ENCODE results near the gene CATSPER1. TPM values are rescaled to one million over a fixed set of nuclear protein-coding genes. Genes with fewer than 3 reads are reported as not detected.

CATSPER1 gene
- total RNA-seq, 1 donor from 2014 or later: 3.6 TPM

DNA sequence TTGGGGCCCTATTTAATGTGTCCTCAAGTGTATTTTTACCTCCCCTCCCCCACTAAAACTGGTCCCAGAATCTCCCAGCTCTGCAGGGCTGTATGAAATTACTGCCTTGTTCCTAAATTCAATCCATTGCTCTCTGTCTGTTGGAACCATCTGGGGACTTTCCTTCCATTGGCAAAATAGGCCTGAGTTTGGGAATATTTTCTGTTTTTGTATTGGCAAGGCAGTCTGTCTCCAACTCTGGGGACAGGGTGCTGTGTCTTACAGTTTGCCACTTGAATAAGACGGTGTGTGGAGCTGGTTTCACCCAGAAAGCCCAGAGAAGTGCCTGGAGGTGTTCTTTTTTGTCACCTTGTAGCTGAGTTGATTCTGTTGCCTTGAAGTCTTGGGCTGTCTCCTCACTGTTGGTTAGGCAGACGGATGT is 45.1 kb upstream of the CATSPER1 start:
- no peaks in the 10 kb centered on the region for H3K9me3 ChIP-seq
- H3K27me3 ChIP-seq (ENCODE audit: low read depth): no peaks in the 10 kb centered on the region
- intact Hi-C loops (cut with DNase I): no loop called here
- TF ChIP-seq, protein P1, sequence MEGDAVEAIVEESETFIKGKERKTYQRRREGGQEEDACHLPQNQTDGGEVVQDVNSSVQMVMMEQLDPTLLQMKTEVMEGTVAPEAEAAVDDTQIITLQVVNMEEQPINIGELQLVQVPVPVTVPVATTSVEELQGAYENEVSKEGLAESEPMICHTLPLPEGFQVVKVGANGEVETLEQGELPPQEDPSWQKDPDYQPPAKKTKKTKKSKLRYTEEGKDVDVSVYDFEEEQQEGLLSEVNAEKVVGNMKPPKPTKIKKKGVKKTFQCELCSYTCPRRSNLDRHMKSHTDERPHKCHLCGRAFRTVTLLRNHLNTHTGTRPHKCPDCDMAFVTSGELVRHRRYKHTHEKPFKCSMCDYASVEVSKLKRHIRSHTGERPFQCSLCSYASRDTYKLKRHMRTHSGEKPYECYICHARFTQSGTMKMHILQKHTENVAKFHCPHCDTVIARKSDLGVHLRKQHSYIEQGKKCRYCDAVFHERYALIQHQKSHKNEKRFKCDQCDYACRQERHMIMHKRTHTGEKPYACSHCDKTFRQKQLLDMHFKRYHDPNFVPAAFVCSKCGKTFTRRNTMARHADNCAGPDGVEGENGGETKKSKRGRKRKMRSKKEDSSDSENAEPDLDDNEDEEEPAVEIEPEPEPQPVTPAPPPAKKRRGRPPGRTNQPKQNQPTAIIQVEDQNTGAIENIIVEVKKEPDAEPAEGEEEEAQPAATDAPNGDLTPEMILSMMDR (IDR thresholded peaks at IDR 0.05): no peak
- H3K4me3 ChIP-seq: peak overlapping the region; percentile 81
- peak overlapping the region; percentile 85 for H3K27ac ChIP-seq
- H3K4me1 ChIP-seq: peaks cover 40% of the 10 kb centered on the region
- ATAC-seq (no peak), DNase-seq (no peak)
- H3K36me3 ChIP-seq: peaks cover 47% of the 10 kb centered on the region

DNA sequence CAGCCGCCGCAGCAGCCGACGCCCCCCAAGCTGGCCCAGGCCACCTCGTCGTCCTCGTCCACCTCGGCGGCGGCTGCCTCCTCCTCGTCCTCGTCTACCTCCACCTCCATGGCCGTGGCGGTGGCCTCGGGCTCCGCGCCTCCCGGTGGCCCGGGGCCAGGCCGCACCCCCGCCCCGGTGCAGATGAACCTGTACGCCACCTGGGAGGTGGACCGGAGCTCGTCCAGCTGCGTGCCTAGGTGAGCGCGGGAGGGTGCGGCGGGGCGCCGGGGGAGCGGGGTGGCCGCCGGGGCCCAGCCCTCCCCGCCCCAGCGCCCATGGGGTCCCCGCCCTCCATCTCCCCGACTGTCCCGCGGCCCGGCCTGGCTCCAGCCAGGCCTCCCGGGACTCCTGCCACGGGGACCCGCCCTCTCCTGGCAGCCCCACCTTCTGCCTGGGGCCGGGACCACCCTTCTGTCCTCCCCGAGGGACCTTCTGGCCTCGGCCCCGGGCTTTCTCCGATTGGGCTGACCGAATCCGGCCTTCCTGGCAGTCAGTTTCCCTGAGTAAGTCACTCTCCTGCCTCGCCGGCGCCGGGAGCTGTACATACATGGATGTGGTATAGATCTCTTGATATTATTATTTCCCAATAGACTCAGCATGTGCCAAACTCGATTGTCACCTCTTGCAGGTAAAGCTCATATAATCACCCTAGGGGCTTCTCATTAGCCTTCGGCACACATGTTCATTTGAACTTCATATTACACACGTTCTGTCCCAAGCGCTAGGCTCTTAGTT is 44.5 kb upstream of the CATSPER1 start:
- Histone ChIP-seq H3K27ac (peak overlapping the region; percentile 85), H3K4me3 (peak overlapping the region; percentile 81), H3K36me3 (peaks cover 53% of the 10 kb centered on the region), H3K9me3 (no peaks in the 10 kb centered on the region), H3K27me3 (ENCODE audit: low read depth) (no peaks in the 10 kb centered on the region), H3K4me1 (peaks cover 40% of the 10 kb centered on the region)
- intact Hi-C loops (cut with DNase I): no loop called here
- ATAC-seq (peak; percentile 14 to 40), DNase-seq (peak; percentile 62)
- TF ChIP-seq, protein P1 (IDR thresholded peaks at IDR 0.05): no peak

DNA sequence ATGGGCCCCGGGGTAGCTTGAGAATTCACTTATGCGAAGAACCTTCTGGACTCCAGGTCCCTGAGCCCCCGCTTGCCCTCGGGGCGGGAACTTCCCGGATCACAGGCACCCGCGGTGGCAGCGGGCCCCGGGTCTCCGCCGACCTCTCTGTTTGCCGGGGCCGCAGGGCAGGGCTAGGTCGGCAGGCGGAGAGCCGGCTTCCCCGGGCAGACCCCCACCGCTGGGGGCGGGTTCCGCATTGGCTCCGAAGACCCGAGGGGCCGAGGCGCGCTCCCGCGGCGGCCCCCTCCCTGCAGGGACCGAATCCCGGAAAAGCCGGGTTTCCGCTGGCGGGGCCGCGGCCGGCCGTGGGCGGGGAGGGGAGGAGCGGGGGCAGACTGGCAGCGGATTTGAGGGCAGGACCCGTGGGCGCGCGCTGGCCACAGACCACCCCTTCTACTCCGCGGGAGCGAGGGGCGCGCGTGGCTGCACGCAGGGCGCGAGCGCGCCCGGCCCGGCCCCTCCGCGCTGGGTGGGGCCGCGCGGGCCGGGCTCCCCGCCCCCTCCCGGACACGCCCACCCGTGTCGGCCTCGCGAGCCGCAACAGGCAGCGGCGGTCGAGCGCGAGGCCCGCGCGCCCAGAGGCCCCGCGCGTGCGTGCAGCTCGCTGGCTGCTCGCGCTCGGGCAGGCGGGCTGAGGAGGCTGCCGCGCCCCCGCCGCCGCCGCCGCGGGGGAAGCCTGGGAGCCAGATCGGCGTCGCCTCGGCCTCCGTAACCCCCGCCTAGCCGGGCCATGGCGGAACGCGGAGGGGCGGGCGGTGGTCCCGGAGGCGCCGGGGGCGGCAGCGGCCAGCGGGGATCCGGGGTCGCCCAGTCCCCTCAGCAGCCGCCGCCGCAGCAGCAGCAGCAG is 43.7 kb upstream of the CATSPER1 start, which contains the start of gene PACS1:
Gene PACS1 (plus strand): TSS at position 558 of the 889 bp plus-strand sequence. CDS start 215 bp downstream, at position 773.
- peaks cover 62% of the 10 kb centered on the region for H3K36me3 ChIP-seq
- peak; percentile 85 to 93 for ATAC-seq
- H3K27me3 ChIP-seq (ENCODE audit: low read depth): no peaks in the 10 kb centered on the region
- DNase-seq: peak; percentile 88
- H3K27ac ChIP-seq: peak within 1 kb of the TSS; percentile 91
- peak within 1 kb of the TSS; percentile 81 for H3K4me3 ChIP-seq
- intact Hi-C loops (cut with DNase I): no loop called here
- H3K9me3 ChIP-seq: no peaks in the 10 kb centered on the region
- TF ChIP-seq, protein P1 (IDR thresholded peaks at IDR 0.05): no peak
- peaks cover 40% of the 10 kb centered on the region for H3K4me1 ChIP-seq

DNA sequence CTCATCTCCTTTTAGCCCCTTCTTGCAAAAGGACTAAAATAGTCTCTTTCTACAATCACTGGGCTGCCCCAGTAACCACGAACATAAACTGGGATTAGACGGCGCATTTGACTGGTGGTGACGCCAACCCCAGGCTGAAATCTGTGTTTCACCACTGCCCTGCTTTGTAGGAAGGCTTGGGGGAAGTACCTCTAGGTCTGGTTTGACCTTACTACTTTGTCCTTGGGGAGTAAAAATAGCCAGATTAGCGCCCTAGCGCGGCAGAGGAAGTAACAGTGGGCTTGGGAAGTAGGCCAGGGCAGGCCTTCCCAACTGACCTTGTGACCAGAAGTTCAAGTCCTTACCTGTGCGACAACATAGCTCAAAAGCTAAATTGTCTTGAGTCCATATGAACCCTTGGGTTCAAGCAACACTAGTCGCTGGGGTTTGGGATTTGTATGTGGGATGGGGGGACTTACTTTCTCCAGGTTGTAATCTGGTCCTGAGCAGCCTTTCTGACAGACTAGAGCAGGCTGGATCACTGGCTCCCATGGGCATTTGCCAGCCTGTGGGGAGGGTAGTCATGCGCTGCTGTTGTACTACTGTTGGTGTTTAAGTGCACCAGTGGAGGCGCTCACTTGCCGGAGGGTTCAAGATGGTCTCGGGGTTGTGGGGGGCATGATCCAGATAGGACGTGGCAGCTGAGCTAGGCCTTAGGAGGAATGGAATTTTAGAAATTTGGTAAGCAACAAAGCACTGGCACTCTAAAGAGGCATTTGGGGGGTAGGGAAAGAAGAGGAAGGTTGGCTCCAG is 42.8 kb upstream of the CATSPER1 start:
- intact Hi-C loops (cut with DNase I): no loop called here
- TF ChIP-seq, protein P1 (IDR thresholded peaks at IDR 0.05): no peak
- ATAC-seq (peak; percentile 28 to 38), DNase-seq (no peak)
- no peaks in the 10 kb centered on the region for H3K27me3 ChIP-seq (ENCODE audit: low read depth)
- peak overlapping the region; percentile 91 for H3K27ac ChIP-seq
- H3K9me3 ChIP-seq: no peaks in the 10 kb centered on the region
- H3K4me1 ChIP-seq: peaks cover 40% of the 10 kb centered on the region
- peaks cover 64% of the 10 kb centered on the region for H3K36me3 ChIP-seq
- H3K4me3 ChIP-seq: peak overlapping the region; percentile 81

Data from lower lobe of right lung (tissue), 2 donors.